HG03139 (cell line): ENCODE results near the gene HEATR5B.
"Not testable (repeated sequence)": the region's sequence is repeated elsewhere in the genome, so short reads cannot be mapped to it uniquely, and the experiment has no call there.

ENCODE experiments used
- ATAC-seq: cut with Tn5 transposase; IDR thresholded peaks from one replicate; pipeline ENCODE4 v1.9.1; 2021; ENCODE audit not compliant: unreplicated experiment

The HEATR5B gene

DNA sequence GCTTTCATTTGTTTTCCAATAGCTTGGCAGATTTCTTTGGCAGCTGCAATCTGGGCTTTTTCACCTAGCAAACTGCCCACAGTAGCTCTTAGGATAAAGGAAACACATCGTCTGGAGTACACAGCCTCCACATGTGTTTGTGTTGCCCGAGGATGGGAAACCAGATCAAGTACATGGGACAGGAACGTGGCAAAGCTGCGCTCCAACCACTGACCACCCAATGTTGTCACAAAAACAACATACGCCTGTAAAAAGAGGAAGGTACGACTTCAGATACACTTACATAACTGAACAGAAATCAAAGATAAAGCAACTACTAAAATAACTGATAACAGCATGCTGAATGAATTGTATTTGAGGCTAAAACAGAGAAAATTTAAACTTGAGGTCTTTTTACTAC, 15.5 kb downstream of the HEATR5B start:
- ATAC-seq: no peak

DNA sequence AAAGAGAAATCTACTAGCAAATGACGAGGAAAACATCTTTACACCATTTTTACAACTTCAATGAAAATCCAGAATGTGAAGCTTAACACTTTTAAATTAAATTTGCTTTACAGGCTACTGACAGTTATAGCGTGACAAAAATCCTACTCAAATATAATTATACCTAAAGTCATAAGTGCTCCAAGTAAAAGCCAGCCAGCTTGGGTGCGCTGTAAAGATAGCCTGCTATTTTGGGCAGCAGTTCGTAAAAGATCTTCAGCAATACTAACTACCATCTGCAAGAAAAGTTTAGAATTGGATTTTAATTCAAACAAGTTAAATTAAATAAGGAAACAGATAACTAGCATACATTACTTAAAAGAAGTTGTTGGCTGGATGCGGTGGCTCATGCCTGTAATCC, 22.4 kb downstream of the HEATR5B start:
- ATAC-seq: no peak

DNA sequence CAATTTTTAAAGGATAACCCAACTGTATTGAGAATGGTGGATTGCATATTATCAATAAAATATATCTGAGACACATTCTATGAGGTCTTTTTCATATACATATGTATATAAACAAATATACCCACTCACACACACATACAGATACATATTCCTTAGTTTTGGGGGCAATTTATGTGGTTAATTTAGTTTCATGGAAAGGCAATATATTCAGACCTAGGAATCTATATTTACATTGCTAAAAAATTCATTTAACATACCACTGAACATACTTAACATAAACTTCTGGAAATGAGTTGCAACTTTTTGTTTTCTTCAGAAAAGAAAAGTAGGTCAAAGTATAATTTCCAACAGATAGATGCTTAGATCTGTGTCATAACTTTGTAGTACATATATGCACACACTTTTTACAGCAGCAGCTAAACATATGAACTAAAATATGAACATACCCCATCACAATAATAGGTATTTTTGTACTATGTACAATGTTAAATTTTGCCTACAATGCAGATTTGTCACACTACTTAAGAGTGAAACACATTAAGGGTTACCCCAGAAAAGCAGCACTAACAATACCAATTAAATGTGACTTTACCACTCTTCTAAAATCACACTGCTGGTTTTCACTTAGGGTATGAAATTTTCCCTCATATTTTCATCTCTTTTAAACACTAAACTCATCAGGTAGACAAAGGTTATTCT, 23.0 kb downstream of the HEATR5B start:
- ATAC-seq: no peak

DNA sequence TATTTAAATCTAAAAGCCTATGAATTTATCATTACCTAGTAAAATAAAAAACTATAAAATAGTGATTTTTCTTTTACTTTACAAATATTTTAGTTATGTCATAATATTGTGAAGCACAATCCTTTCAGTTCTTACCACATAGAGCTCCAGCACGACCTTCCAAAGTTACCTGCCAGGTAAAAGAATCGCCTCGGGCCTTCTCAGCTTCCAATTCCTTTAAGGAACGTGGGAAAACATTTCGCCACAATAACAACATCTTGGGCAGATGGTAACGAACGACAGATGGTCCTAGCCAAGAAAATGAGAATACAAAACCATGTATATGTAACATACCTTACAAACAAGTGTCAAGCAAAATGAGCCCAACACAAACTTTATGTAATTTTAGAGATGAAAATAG, 23.7 kb downstream of the HEATR5B start:
- ATAC-seq: no peak

DNA sequence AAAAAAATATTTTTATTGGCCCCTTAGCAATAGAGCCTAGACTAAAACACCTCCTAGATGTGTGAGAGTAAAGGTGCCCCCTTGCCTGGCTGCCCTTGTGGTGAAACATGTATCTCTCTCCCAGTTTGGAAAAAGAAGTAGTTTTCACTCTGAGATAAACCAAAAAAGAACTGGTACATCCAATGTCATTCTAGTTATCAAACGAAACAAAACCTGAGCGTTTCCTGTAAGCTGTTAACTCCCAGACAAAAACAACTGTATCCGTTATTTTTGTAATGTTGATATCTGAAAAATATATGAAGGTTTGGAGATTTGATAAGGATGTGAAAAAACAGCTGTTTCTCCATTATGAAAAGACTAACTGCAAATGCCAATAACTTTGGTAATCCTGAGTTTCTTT, 24.3 kb downstream of the HEATR5B start:
- ATAC-seq: no peak

DNA sequence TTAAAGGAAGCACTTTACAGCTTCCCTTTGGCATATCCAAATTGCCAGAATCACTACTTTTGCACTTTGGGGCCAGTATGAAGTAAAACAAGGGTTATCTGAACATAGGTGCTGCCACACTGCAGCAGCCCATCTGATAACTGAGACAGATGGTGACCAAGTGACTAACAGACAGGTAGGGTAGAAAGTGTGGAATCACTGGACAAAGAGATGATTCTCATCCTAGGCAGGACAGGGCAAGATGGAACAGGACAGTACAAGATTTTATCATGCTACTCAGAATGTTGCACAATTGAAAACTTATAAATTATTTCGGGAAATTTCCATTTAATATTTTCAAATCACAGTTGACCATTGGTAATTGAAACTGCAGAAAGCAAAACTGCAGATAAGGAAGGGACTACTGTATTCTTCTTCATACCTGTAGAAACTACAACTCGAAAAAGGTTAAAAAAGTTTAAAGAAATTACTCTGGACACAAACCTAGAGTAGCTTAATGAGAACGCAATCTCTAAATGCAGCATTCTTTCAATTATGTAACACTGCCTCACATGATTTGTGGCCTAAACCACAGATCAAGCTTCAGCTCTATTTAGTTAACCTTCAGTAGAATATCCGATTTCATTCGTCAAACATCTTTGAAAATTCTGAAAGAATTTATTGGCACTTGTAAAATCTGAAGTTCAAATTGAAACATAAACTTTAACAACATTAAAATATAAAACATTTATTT, 31.4 kb downstream of the HEATR5B start:
- no peak for ATAC-seq

DNA sequence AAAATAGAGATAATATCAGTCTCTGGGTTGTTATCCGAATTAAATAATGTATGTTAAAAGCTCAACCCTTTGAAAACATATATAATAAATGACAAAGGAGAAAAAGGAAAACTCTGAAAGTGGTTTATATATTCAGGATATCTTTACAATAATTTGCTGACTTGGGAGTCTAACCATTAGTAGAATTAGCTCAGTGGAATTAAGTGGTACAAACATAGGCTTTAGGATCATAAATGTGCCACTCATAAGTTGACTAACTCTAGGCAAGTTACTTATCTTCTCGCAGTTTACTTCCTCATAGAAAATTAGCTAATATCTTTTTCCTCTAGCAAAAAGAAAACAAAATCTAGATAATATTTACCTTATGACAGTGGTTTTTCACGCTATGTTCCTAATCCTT, 44.6 kb downstream of the HEATR5B start:
- ATAC-seq: no peak

DNA sequence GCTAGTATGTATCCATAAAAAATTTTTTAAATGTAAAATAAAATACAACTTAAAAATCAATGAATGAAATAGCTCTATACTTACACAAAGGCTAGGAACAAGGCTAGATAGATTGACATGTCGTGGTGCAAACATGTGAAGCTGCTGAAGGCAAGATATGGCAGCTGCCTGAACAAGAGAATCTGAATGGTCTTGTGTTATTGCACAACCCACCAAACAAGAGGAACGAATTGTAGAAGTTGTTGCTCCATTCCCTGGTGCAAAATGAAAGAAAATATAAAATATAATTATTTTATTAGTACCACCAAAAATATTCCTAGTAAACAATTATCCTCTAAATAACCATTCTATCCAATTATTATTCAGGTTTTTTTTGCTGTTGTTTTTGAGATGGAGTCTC, 46.4 kb downstream of the HEATR5B start:
- ATAC-seq: no peak

DNA sequence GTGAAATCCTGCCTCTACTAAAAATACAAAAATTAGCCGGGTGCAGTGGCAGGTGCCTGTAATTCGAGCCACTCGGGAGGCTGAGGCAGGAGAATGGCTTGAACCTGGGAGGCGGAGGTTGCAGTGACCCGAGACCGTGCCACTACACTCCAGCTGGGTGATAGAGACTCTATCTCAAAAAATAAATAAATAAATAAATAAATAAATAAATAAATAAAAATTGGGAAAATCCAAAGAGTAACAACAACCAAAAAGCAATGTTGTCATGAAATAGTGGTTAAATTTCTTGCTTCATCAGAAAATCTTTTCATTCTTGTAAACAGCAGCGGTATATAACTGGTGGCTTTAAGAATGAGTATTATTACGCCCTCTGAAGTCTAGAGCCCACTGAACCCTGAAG, 54.4 kb downstream of the HEATR5B start:
- no peak for ATAC-seq

DNA sequence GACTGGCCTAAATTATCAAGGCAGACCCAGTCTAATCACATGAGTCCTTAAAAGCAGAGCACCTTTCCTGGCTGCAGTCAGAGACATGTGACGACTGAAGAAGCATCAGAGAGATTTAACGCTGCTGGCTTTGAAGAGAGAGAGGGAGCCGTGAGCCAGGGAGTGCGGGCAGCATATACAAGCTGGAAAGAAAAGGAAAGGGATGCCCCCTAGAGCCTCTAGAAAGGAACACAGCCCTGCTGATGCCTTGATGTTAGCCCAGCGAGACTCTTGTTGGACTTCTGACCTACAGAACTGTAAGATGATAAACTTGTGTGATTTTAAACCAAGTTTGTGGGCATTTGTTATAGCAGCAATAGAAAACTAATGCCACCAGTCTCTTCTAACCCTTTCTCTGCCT, 58.1 kb downstream of the HEATR5B start:
- no peak for ATAC-seq

DNA sequence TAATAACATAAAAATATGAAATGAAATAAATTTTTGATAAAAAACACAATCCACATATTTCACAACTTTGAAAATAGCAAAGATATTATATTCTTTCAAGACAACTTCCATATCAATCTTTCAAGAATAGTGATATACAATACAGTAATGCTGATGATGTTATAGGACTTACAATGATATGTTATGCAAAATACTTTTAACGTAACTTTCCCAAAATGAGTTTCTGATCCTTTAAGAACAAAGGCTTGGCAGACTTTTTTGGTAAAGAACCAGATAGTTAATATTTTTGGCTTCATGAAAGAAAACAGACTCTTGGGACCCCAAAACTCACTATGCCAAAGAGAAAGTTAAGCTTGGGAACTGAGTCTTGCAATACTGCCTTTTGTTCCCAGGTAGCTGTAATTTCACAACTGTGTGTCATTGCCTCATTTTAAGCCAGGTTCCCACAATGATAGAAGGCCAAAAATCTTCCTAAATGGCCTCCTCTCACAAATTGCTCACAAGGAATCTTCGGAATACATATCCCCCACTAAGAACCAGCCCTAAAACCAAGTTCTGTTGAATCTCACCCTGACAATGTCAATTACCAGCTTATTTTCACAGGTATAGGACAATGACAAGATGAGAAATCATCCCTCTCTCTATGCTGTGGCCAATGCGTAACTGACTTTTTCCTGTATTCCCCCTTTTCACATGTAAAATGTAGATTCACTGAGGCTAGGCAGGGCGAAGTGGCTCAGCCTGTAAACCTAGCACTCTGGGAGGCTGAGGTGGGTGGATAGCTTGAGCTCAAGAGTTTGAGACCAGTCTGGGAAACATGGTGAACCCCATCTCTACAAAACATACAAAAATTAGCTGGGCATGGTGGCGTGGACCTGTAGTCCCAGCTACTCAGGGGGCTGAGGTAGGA, 63.0 kb downstream of the HEATR5B start:
- no peak for ATAC-seq

DNA sequence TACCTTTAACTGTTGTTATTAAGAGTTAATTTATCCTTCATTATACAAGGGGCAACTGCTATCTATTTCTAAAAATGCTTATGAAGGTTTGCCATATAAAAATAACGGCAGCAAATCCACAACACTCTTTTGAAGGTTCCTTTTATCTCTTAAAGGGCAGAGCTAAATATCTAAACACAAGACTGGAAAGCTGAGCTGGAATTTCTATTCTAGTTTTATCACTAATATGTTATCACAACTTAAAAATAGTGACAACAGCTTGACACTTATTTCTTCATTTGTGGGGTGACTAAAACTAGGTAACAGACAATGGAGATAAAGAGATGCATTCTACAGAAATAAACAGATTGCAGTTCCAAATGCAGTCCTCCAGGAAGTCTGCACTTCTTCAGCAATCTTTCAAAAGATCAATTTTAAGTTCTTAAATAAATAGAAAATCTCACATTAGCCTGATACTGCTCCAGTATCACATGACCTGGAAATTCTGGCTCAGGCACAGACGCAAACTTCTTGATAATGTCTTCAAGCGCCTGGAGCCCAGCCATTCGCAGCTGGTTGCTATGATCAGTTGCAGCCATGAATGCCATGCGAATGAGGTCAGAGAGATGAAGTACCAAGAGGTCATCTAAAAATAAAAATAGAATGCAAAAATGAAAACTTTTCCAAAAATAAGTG, 63.8 kb downstream of the HEATR5B start:
- no peak for ATAC-seq

DNA sequence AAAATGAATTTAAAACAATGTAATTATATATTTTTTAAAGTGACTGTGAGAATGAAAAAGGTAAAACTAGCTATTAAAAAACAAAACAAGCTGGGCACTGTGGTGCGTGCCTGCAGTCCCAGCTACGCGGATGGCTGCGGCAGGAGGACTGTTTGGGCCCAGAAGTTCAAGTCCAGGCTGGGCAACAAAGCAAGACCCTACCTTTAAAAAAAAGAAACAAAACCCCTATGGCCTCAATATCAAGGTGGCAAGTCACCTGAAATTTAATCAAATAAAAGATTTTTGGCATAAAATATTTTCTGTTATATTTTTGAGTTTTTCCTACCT, 70.9 kb downstream of the HEATR5B start:
- ATAC-seq: peak; percentile 13

DNA sequence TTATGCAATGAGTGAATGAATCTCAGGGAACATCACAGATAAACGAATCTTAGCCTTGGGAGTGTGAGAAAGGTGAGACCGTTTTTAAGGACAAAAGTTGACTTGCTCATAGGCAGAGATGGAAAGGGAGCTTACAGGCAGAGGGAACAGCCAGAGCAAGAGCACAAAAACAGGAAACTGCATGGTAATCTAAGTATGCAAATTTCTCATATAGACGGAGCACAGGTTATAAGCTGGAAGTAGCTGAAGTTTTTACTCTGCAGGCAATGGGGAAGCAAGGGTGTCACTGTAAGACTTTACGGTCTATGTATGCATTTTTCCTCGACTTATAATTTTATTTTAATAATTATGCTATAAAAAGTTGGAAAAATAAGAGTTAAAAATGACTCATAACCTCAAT, 73.0 kb downstream of the HEATR5B start:
- peak; percentile 46 for ATAC-seq

DNA sequence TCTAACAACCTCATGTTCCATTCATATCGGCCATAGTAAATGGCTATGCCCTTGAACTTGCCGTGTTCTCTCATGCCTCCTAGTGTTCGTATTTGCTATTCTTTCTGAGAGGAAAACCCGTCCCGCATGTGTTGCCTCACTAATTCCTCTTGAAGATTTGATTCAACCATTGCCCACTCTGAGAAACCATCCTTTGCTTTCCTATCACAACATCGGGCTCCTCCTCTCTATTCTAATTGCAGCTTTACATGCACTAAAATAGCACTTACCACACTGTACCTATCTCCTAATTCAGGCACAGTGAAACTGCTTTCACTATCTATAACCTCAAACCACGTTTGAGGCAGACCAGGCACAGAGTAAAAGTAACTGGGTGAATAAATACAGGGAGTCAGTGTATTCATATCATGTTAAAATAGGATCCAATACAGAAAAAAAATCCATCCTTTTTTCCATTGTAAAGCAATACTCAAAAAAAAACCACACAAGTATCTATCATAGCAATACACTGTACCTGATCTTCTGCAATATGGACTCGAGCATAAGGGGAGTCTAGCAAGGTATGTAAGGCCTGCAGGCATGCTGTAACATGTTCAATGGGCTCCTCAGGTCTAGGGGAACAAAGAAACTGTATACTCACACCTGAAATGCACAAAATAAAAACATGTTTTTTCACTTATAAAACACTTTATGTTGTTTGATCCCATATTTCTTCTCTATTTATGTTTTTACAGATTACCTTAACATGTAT, 78.9 kb downstream of the HEATR5B start:
- peak; percentile 99 for ATAC-seq

DNA sequence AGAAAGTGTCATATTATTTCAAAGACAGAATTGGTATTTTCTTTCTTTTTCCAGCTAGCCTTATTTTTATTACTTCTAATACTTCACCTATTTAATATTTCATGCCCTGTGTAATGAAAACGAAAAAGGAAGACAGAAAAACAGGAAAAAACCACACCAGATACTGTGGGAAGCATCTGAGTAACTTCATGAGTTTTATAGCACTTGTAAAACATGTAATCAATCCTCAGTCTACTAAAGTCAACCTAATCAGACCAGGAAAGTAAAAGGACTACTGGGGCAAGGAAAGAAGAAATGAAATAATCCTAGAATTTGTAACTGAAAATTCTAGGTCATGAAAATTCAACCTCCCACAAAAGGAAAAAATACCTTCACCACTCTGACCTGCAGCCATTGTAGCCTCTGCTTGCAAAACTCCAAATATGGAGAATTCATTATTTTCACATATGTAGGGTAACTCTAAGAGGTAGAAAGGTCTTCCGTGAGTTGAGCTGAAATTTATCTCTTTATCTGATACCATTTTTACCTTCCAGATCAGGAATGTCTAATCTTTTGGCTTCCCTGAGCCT, 83.1 kb downstream of the HEATR5B start:
- no peak for ATAC-seq

DNA sequence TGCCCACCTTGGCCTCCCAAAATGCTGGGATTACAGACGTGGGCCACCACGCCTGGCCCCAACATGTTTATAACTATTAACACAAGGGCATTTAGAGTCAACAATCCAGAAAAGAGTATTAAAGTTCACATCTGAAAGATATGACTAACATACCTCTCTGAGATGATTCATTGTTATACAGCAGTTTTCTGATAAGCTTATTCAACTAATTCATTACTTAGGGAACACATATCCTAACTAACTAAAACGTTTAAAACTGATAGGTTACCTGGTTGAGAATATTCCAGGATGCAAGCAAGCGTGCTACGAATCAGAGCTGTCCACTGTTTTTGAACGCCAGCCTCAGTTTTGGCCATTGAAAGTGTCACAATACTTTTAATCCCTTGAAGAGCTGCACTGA, 83.9 kb downstream of the HEATR5B start:
- ATAC-seq: no peak

DNA sequence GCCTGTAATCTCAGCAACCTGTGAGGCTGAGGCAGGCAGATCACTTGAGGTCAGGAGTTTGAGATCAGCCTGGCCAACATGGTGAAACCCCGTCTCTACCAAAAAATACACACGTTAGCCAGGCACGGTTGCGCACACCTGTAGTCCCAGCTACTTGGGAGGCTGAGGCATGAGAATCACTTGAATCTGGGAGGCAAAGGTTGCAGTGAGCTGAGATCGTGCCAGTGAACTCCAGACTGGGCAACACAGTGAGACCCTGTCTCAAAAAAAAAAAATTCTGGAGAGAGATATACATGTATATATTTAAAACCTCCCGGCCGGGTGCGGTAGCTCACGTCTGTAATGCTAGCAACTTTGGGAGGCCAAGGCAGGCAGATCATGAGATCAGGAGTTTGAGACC, 84.8 kb downstream of the HEATR5B start:
- not testable (repeated sequence) for ATAC-seq

DNA sequence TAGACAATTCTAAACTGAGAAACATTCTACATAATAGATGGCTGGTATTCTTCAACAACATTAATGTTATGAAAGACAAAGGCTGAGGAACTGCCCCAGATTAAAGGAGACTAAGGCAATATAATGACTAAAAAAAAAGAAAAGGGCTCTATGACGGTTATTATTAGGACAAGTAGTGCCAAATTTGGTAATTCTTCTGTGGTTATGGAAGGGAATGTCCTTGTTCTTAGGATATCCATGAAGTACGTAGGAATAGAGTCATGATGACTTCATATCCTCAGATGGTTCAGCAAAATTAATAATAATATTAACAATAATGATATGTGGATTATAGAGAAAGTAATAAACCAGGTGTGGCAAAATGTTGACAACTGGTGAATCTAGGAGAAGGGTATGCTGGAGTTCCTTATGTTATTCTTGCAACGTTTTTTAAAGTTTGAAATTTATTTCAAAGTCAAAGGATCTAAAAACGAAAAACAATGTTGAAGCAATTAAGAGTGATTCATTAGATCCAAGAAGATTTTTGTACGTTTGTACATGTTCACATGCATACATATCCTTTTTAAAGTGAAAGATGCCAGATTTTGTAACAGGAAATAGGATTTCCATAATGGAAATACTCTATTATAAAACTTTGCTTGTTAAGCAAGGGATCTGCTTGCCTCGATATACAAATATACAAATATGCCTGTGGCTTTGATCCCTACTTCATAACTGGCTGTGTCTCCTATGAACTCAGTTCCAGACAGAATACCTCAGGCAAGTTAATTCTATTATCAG, 90.1 kb downstream of the HEATR5B start:
- ATAC-seq: no peak

DNA sequence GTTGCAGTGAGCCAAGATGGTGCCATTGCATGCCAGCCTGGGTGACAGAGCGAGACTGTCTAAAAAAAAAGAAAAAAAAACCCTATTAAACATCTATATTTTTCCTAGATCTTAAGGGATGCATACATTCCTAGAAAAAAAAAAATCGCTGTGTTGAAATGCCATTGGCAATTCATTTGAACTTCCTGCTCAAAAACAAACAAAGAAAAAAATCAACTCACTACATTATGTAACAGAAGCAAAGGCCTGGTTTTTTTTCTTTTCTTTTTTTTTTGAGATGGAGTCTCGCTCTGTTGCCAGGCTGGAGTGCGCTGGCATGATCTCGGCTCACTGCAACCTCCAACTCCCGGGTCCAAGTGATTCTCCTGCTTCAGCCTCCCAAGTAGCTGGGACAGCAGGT, 96.2 kb downstream of the HEATR5B start:
- no peak for ATAC-seq
